Endothelial cell of umbilical vein (primary cell): ENCODE measurements around the gene CELSR2. TPM values are rescaled to one million over a fixed set of nuclear protein-coding genes. Genes with fewer than 3 reads are reported as not detected.

Experiments used
- BruUV-seq: library from RNA; stranded (reverse); fragments of 400-500 nt; replicated peaks from 2 replicates; lab custom pipeline; 2021; lab: Mats Ljungman, UMichigan
- CTCF ChIA-PET: fragments of 300-600, 350-600 bp; sonication (Branson Sonifier 250); formaldehyde crosslinking; loops from one replicate; lab custom pipeline; 2021; ENCODE audit warnings: antibody characterized with exemption, inconsistent platforms; lab: Charles Lee
- POLR2A ChIA-PET: fragments of 300-600, 350-600 bp; sonication (Branson Sonifier 250); formaldehyde crosslinking; loops from one replicate; lab custom pipeline; 2021; ENCODE audit warnings: antibody characterized with exemption, inconsistent platforms; lab: Charles Lee
- DNase-seq: peaks from one replicate; pipeline ENCODE4 v3.0.0-alpha.2; 2011; ENCODE audit warnings: low read depth, low spot score
- FAIRE-seq: peaks from 2 replicates; lab custom pipeline; 2011; peaks lifted over from hg19 to GRCh38; lab: Jason Lieb, UNC
- H2AFZ ChIP-seq: 2 replicates; pipeline ENCODE4 v1.6.0; 2012; ENCODE audit warnings: low read depth, low read length, control low read depth, inconsistent platforms
- H3K27ac ChIP-seq: 2 replicates; pipeline ENCODE4 v1.5.1; 2011; ENCODE audit warnings: low read depth, mild to moderate bottlenecking, control low read depth, low read length, moderate library complexity; ENCODE audit not compliant: insufficient read depth
- H3K27me3 ChIP-seq, 2 experiments: 2 replicates each; pipeline versions ENCODE4 v1.6.0 to v1.6.1; 2011; ENCODE audit warnings: low read length in 2 of 2, mixed read lengths in 1 of 2; ENCODE audit not compliant: control insufficient read depth in 2 of 2, insufficient read depth in 2 of 2
- H3K36me3 ChIP-seq, 2 experiments: 2 replicates in 1 of 2; 3 replicates in 1 of 2; pipeline ENCODE4 v1.5.1; 2011; ENCODE audit warnings: low read length in 2 of 2, mild to moderate bottlenecking in 1 of 2, moderate library complexity in 1 of 2; ENCODE audit not compliant: control insufficient read depth in 2 of 2, insufficient read depth in 2 of 2; ENCODE audit errors: extremely low read depth in 1 of 2
- H3K4me1 ChIP-seq: 3 replicates; pipeline ENCODE4 v1.5.1; 2011; ENCODE audit warnings: mild to moderate bottlenecking, low read length; ENCODE audit not compliant: control insufficient read depth, insufficient read depth; ENCODE audit errors: extremely low read depth
- H3K4me2 ChIP-seq: 2 replicates; pipeline ENCODE4 v1.6.1; 2011; ENCODE audit warnings: low read length, control low read depth, mixed read lengths; ENCODE audit not compliant: insufficient read depth
- H3K4me3 ChIP-seq, 3 experiments: fragments of 200-600 bp in 1 of 3; sonication (generic), shearing (Covaris generic) in 1 of 3; replicated peaks in 1 of 3; 2 replicates each; pipeline ENCODE4 v1.5.1; 2011 to 2016; ENCODE audit warnings: control low read depth in 3 of 3, low read length in 3 of 3, mild to moderate bottlenecking in 2 of 3, inconsistent platforms in 1 of 3, low read depth in 1 of 3, moderate library complexity in 1 of 3; ENCODE audit not compliant: insufficient read depth in 1 of 3
- H3K79me2 ChIP-seq: 2 replicates; pipeline ENCODE4 v1.6.0; 2012; ENCODE audit warnings: low read length, inconsistent platforms; ENCODE audit not compliant: control insufficient read depth, insufficient read depth
- H3K9ac ChIP-seq: replicated peaks from 2 replicates; pipeline ENCODE3; 2011; ENCODE audit warnings: low read length, control low read depth; ENCODE audit not compliant: insufficient read depth; ENCODE audit errors: extremely low read depth
- H3K9me1 ChIP-seq: replicated peaks from 3 replicates; pipeline ENCODE4 v1.6.0; 2011; ENCODE audit warnings: mild to moderate bottlenecking, low read length; ENCODE audit not compliant: control insufficient read depth, insufficient read depth; ENCODE audit errors: extremely low read depth
- H3K9me3 ChIP-seq: replicated peaks from 2 replicates; pipeline ENCODE4 v1.5.1; 2012; ENCODE audit warnings: low read length, inconsistent platforms; ENCODE audit not compliant: control insufficient read depth, insufficient read depth
- H4K20me1 ChIP-seq: replicated peaks from 2 replicates; pipeline ENCODE3; 2011; ENCODE audit warnings: mild to moderate bottlenecking, low read length; ENCODE audit not compliant: control insufficient read depth, insufficient read depth; ENCODE audit errors: extremely low read depth
- EZH2 ChIP-seq: IDR thresholded peaks from 2 replicates; pipeline ENCODE4 v1.6.1; 2012; ENCODE audit warnings: borderline replicate concordance, low read depth, mild to moderate bottlenecking, moderate library complexity, low read length, inconsistent platforms; ENCODE audit not compliant: severe bottlenecking
- GATA2 ChIP-seq: IDR thresholded peaks from 2 replicates; pipeline ENCODE4 v1.7.0; 2011; ENCODE audit warnings: low read depth, mild to moderate bottlenecking, moderate library complexity, mixed read lengths, low read length; ENCODE audit not compliant: insufficient read length, insufficient read depth
- MAX ChIP-seq: IDR thresholded peaks from 2 replicates; pipeline ENCODE4 v1.6.1; 2011; ENCODE audit not compliant: insufficient read depth, insufficient read length
- POLR2A ChIP-seq: IDR thresholded peaks from 2 replicates; pipeline ENCODE4 v1.6.1; 2012; ENCODE audit warnings: low read depth, mild to moderate bottlenecking, control low read depth, low read length
- POLR2AphosphoS5 ChIP-seq: IDR thresholded peaks from 2 replicates; pipeline ENCODE4 v1.6.1; 2012; ENCODE audit warnings: low read depth, mild to moderate bottlenecking, control low read depth, low read length, moderate library complexity; ENCODE audit not compliant: insufficient read depth
- dilution Hi-C: fragments of 300-500 bp; cut with MboI; formaldehyde crosslinking; loops from one replicate; pipeline ENCODE4 v1.15.0; 2019; ENCODE audit warnings: low sequenced_read_pairs; ENCODE audit not compliant: extremely low pct_ligation_motif_present
- intact Hi-C: fragments of 100-400 bp; cut with micrococcal nuclease; formaldehyde crosslinking; loops from one replicate; pipeline ENCODE4 v1.10.0; 2022
- polyA plus RNA-seq, 4 experiments: library from polyadenylated mRNA; depleted of rRNA in 3 of 4; stranded (reverse) in 3 of 4; unstranded in 1 of 4; fragments of >200 nt; gene quantifications; 2 replicates each; pipeline versions ENCODE4 v1.2.1 to v1.2.3, GENCODE V29; 2011 to 2012; ENCODE audit warnings: missing spikeins in 1 of 4
- total RNA-seq: library from RNA; stranded (reverse); gene quantifications from 2 replicates; pipeline ENCODE4 v1.2.3, GENCODE V29; 2021
- TF ChIP-seq, protein P1 (sequence below), 2 donors: IDR thresholded peaks; 1 replicate in 1 of 2; 2 replicates in 1 of 2; pipeline ENCODE4 v1.5.1; 2011; ENCODE audit warnings: low read length in 2 of 2, mild to moderate bottlenecking in 2 of 2, moderate library complexity in 2 of 2, control low read depth in 1 of 2, inconsistent platforms in 1 of 2, low read depth in 1 of 2; ENCODE audit not compliant: insufficient read depth in 1 of 2; ENCODE audit errors: extremely low read depth in 1 of 2

The CELSR2 gene
- total and polyA plus RNA-seq, 2 donors (not counting 3 experiments of a cell fraction or from before 2014, with no cell fraction given) = 0.90 to 1.4 TPM

- dilution Hi-C loops = no loop called here
- Histone ChIP-seq H3K4me3 (no peak overlapping the region), H3K9ac (no peak overlapping the region), H4K20me1 (no peaks in the 10 kb centered on the region), H3K9me3 (no peaks in the 10 kb centered on the region), H3K36me3 (no peaks in the 10 kb centered on the region), H3K79me2 (no peaks in the 10 kb centered on the region), H3K27me3 (peaks cover 6 to 8% of the 10 kb centered on the region in 2 experiments), H3K4me1 (no peaks in the 10 kb centered on the region), H2AFZ (no peak overlapping the region), H3K27ac (no peak overlapping the region), H3K9me1 (no peaks in the 10 kb centered on the region), H3K4me2 (no peak overlapping the region)
- no peak for TF ChIP-seq POLR2AphosphoS5
- TF ChIP-seq POLR2A = no peak
- no peak for TF ChIP-seq EZH2
- no peak for TF ChIP-seq GATA2
- TF ChIP-seq, protein P1, sequence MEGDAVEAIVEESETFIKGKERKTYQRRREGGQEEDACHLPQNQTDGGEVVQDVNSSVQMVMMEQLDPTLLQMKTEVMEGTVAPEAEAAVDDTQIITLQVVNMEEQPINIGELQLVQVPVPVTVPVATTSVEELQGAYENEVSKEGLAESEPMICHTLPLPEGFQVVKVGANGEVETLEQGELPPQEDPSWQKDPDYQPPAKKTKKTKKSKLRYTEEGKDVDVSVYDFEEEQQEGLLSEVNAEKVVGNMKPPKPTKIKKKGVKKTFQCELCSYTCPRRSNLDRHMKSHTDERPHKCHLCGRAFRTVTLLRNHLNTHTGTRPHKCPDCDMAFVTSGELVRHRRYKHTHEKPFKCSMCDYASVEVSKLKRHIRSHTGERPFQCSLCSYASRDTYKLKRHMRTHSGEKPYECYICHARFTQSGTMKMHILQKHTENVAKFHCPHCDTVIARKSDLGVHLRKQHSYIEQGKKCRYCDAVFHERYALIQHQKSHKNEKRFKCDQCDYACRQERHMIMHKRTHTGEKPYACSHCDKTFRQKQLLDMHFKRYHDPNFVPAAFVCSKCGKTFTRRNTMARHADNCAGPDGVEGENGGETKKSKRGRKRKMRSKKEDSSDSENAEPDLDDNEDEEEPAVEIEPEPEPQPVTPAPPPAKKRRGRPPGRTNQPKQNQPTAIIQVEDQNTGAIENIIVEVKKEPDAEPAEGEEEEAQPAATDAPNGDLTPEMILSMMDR (IDR thresholded peaks at IDR 0.05; ENCODE audit: extremely low read depth in 1 of 2, insufficient read depth in 1 of 2, low read depth in 1 of 2, low read length in 2 of 2) = no peak
- no peak for TF ChIP-seq MAX
- ChIA-PET CTCF (no interaction called here), POLR2A (no interaction called here)
- no peak for DNase-seq
- intact Hi-C loops = no loop called here
- no peak for FAIRE-seq
- BruUV-seq = no TSS peak
Measured at GRCh38 chr1:109294481-109294880, 45.1 kb downstream of the CELSR2 start.
